GM19240 (cell line): ENCODE results near the gene TMEM30A.

Experiments
- DNase-seq: peaks from one replicate; pipeline ENCODE4 v3.0.0; 2011; ENCODE audit warnings: low spot score; ENCODE audit not compliant: insufficient read length

Gene TMEM30A

GRCh38 chr6:75266716-75267291 lies 17.8 kb downstream of the TMEM30A start:
- DNase-seq, result no peak

DNA sequence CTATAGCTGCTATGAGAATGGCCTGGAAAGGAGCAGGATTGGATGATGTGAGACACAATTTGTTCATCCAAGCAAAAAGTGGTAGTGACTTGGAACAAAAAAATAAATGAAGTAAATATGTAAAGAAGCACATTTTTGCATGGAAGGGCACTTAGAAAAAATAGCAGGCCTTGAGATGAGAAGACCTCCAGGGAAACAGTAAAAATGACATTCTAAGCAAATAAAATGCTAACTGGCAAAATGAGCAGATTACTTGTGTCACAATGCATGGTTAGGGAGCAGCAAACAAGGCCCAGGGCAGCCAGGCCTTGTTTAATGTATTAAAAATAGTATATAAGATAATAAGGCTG lies 21.2 kb downstream of the TMEM30A start:
- no peak for DNase-seq

DNA sequence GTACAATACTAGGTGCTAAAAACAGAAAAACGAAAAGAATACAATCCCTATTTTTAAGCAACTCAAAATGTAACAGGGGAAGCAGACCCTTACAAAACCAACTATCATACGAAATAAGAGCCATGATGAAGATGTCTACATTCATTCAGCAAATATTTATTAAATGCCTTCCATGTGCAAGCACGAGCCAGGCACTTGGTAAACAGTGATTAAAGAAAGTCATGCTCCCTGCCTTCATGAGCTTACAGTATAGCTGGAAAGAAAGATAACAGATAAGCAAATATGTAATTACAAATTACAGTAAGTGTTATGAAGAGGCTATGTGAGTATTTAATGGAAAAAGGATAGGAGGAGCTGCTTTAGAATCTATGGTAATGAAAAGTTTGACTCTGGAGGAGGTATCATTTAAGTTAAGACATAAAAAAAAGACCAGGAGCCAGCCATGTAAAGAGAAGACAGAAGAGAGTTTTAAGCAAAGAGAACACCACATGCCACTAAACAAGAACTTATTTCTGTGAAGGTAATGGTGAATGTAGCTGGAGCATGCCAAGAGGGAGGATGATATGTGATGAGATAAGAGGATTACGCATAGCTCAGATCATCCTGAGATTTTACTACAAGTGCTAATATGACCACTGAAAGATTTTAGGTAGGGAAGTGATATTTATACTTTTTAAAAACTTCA lies 21.7 kb downstream of the TMEM30A start:
- DNase-seq, result no peak

GRCh38 chr6:75261299-75261698 lies 23.3 kb downstream of the TMEM30A start:
- DNase-seq, result no peak

DNA sequence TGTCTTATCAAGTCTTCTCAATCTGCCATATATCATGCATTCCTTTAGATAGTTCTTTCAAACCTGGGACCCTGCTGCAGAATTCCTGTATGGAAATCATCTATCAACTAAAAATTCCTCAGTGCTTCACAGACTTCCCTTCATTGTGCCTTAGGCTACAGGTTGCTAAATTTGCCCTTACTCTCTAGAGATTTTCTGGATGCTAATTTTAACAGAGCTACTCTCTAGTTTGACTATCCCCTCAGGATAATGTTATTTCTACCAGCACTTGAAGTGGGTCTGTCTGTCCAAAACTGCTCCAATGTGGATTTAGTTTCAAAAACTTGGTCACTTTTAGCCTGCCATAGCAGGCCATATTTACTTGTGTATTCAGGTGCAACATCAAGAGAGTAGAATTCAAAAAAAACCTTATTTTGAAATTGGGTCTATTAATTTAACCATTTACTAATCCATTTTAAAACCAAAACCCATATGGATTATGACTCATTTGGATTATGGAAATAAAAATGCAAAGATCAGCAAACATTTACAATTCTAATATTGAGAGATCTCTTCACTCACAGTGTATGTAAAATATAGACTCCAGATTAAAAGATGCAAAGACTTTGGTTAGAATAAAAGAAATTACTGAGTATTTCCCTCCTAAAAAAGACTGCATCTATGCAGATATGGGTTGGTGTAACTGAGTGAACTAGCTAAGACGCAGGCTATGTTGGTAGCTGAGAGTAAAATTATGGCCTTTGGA lies 27.1 kb downstream of the TMEM30A start:
- DNase-seq, result no peak

- DNase-seq, result no peak
Observed at GRCh38 chr6:75250552-75250951, 34.0 kb downstream of the TMEM30A start.

DNA sequence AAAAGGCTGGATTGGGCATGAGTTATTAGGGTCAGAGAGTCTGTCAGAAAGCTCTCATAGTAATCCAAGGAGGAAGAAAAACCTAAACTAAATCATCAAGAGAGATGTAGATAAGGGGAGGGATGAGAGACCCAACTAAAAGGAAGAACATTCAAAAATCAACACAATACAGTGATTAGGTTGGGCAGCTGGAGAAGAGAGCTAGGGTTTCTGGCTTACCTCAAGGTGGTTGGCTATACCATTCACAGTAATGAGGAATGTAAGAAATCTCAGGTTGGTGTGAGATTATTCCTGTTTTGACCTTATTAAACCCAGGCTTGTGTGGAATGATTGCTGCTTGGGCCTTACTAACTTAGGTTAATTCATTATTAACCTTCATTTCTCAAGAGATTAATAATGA lies 34.8 kb downstream of the TMEM30A start:
- DNase-seq, result no peak

- no peak for DNase-seq
Observed at GRCh38 chr6:75246386-75246785, 38.2 kb downstream of the TMEM30A start.

DNA sequence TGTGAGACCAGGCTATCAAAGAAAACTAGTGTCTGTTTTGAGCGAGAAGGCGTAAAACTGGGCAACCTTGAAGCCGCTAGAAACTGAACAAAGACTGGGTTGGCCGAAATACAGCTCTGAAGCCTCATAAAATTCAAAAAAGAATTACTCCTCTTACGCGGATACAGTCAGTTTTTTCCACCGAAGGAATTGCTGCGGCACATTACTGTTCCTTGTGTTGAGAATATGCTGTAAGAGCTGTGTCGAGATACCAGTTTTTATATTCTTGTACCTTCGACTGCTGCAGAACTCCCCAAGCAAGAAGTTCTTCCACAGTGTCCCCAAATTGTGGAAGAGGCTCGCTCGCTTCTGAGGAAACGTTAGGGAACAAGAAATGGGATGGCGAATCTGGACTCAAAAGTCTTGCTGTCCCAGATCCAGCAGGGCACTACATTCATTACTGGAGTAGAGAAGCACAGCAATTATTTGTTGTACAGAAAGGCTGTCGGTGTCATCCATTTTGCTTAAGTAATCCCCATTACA lies 40.5 kb downstream of the TMEM30A start:
- DNase-seq, result no peak

- DNase-seq, result peak; percentile 29
Observed at GRCh38 chr6:75243333-75244062, 41.1 kb downstream of the TMEM30A start, which contains the start of gene COX7A2. Gene COX7A2, minus strand, starts transcription at chr6:75243801. Its CDS starts 67 bp downstream, at chr6:75243734.

- DNase-seq, result no peak
Observed at GRCh38 chr6:75236630-75237029, 48.0 kb downstream of the TMEM30A start.

GRCh38 chr6:75235271-75235670 lies 49.3 kb downstream of the TMEM30A start:
- no peak for DNase-seq

DNA sequence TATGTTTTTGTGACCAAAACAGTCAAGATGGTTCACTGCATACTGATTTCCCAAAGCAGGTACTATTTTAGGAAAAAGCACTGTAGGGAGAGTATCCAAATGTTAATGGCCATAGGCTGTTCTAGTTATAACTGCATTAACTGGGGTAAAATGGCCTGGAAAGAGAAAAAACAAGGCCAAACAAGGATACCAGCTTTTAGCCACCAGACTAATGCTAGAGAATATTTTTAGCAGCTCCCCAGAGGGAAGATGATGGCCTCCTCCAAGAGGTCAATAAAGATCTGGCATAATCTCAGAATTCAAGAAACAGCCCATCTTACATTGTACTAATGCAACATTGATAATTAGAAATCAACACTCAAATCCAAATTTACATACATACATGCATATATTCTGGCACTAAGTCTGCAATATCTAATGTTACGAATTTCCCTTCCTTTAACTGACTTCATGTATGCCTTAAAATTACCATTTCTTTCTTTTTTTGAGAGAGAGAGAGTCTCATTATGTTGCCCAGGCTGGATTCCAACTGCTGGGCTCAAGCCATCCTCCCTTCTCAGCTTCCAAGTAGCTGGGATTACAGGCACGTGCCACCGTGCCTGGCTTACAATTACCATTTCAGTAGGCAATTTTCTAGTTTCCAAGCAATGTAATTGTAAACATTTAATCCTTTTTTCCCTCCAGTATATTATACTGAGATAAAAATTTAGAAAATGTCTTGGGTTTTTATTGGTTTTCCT lies 50.3 kb downstream of the TMEM30A start:
- DNase-seq, result no peak

- no peak for DNase-seq
Observed at GRCh38 chr6:75233092-75233615, 51.4 kb downstream of the TMEM30A start.

- DNase-seq, result no peak
Observed at GRCh38 chr6:75230484-75231325, 53.9 kb downstream of the TMEM30A start.

DNA sequence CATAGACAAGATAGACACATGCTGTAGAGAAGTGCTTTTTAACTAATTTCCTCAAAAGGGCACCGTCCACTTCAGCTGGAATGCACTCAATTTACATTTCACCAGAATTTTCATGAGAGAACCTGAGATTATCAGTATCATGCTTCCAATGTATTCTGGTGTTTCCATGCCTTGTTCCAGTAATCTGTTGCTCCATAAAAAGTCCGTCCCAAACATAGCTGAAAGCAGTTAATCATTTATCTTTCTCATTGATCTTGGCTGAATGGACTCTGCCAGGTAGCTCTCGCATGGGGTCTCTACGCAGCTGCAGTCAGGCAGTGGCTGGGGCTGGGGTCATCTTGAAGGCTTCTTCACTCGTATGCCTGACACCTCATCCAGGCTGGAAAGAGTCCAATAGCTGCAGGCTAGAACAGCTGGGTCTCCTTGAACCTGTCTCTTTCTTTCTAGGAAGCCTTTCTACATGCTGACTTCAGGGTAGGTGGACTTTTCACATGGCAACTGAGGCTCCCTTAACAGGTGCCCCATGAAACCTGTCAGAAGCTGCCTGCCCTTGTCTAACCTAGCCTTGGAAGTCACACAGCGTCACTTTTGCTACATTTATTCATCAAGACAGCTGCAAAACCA lies 60.2 kb downstream of the TMEM30A start:
- DNase-seq, result no peak

DNA sequence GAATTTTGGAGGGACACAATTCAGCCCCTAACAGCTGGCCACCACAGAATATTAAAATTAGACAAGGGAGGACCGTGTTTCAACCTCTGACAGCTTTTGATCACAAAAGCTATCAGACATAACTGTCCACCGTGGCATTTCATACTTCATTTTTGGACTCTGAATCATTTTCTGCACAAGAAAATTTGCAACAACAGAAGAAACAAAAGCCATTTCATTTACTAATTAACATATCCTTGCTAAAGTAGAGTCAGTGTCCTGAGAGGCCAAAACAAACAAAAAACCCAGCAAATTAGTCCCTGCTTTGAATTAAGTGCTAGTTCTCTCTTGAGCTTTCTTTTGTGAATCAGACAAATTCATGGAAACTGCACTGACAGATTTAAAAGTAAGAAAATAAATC lies 61.2 kb downstream of the TMEM30A start:
- DNase-seq, result no peak

GRCh38 chr6:75222261-75222660 lies 62.3 kb downstream of the TMEM30A start:
- DNase-seq, result no peak

GRCh38 chr6:75221116-75221515 lies 63.5 kb downstream of the TMEM30A start:
- no peak for DNase-seq
